Measurements from ENCODE around the gene ST3GAL4. TPM values are rescaled to one million over a fixed set of nuclear protein-coding genes. Genes with fewer than 3 reads are reported as not detected.

Gene ST3GAL4
- total RNA-seq, 1 experiment from 2014 or later: 13.6 TPM

- H3K9me3 Mint-ChIP-seq: peaks cover 4 to 5% of the 10 kb centered on the region in 2 experiments
- no peak overlapping the region for H3T11ph ChIP-seq (ENCODE audit: low read length)
- H2BK12ac ChIP-seq (ENCODE audit: insufficient read length, low read depth, low read length): no peak overlapping the region
- no peak overlapping the region for H2BK5ac ChIP-seq (ENCODE audit: insufficient read length, low read length)
- H4K20me1 ChIP-seq (ENCODE audit: control insufficient read depth, insufficient read depth, insufficient read length): no peaks in the 10 kb centered on the region
- H3K9me3 ChIP-seq (ENCODE audit: control insufficient read depth, low read depth, low read length): no peaks in the 10 kb centered on the region
- H3K27ac Mint-ChIP-seq: no peak overlapping the region; a peak in 1 of 7 replicates
- H2AK5ac ChIP-seq (ENCODE audit: insufficient read length, low read length): no peak overlapping the region
- no peaks in the 10 kb centered on the region for H3K4me1 ChIP-seq (ENCODE audit: insufficient read depth, low read length)
- H2BK15ac ChIP-seq (ENCODE audit: low read depth, low read length): no peak overlapping the region
- H2BK20ac ChIP-seq (ENCODE audit: low read depth, low read length, poor library complexity, severe bottlenecking): no peak overlapping the region
- no peak overlapping the region for H4K8ac ChIP-seq (replicated peaks; ENCODE audit: insufficient read length, low read depth, low read length)
- H3K27ac ChIP-seq (ENCODE audit: insufficient read length, low read depth, low read length): no peak overlapping the region
- peaks cover 0 to 4% (median 3%) of the 10 kb centered on the region in 3 experiments; a peak in 6 of 7 replicates for H3K36me3 Mint-ChIP-seq (ENCODE audit: insufficient read depth in 1 of 3, low read depth in 3 of 3)
- H4K5ac ChIP-seq (ENCODE audit: insufficient read length, low read depth, low read length): no peak overlapping the region
- peaks cover 7 to 23% of the 10 kb centered on the region in 2 experiments for H3K4me1 Mint-ChIP-seq
- TF ChIP-seq, protein P1, sequence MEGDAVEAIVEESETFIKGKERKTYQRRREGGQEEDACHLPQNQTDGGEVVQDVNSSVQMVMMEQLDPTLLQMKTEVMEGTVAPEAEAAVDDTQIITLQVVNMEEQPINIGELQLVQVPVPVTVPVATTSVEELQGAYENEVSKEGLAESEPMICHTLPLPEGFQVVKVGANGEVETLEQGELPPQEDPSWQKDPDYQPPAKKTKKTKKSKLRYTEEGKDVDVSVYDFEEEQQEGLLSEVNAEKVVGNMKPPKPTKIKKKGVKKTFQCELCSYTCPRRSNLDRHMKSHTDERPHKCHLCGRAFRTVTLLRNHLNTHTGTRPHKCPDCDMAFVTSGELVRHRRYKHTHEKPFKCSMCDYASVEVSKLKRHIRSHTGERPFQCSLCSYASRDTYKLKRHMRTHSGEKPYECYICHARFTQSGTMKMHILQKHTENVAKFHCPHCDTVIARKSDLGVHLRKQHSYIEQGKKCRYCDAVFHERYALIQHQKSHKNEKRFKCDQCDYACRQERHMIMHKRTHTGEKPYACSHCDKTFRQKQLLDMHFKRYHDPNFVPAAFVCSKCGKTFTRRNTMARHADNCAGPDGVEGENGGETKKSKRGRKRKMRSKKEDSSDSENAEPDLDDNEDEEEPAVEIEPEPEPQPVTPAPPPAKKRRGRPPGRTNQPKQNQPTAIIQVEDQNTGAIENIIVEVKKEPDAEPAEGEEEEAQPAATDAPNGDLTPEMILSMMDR (conservative IDR thresholded peaks at IDR 0.05): no peak
- no peaks in the 10 kb centered on the region for H3K23me2 ChIP-seq (ENCODE audit: insufficient read length, low read depth, low read length, poor library complexity, severe bottlenecking)
- no CpG with 5 or more reads among the region's 15 CpGs for WGBS (ENCODE audit: extremely low coverage, insufficient read length, low lambda C conversion rate)
- H3K4ac ChIP-seq (ENCODE audit: low read depth, low read length): no peak overlapping the region
- no peak overlapping the region for H2BK120ac ChIP-seq (ENCODE audit: low read depth, low read length, poor library complexity, severe bottlenecking)
- peaks cover 6% of the 10 kb centered on the region for H3K27me3 Mint-ChIP-seq (ENCODE audit: low read depth)
- H3K23ac ChIP-seq (ENCODE audit: insufficient read length, low read depth, low read length): no peak overlapping the region
- no peak overlapping the region for H3K14ac ChIP-seq (ENCODE audit: insufficient read depth, low read length)
- no peaks in the 10 kb centered on the region for H3K27me3 ChIP-seq (ENCODE audit: insufficient read depth, low read length)
- H3K79me2 ChIP-seq (ENCODE audit: insufficient read depth, low read length): no peaks in the 10 kb centered on the region
- H3K56ac ChIP-seq (ENCODE audit: insufficient read length, low read depth, low read length): no peak overlapping the region
- no peaks in the 10 kb centered on the region for H3K79me1 ChIP-seq (ENCODE audit: insufficient read depth, low read depth, low read length, poor library complexity, severe bottlenecking)
- H3K4me2 ChIP-seq (ENCODE audit: insufficient read depth, insufficient read length, low read length): no peak overlapping the region
- H2AFZ ChIP-seq (ENCODE audit: low read length): no peak overlapping the region
- H3K9ac ChIP-seq (ENCODE audit: extremely low read depth, insufficient read length, low read length): no peak overlapping the region
- H4K91ac ChIP-seq (ENCODE audit: insufficient read length, low read depth, low read length): no peak overlapping the region
- no peak overlapping the region for H3K4me3 Mint-ChIP-seq
- no peak overlapping the region for H3K18ac ChIP-seq (ENCODE audit: insufficient read length, low read depth, low read length)
- no peak for DNase-seq
Observed at GRCh38 chr11:126456089-126456488, 100.6 kb downstream of the ST3GAL4 start.

All from H9 (cell line).